Hematopoietic multipotent progenitor cell treated with erythropoietin and hydrocortisone succinate and interleukin-3 and kit ligand, for 4 days (in vitro differentiated cells): ENCODE measurements around the gene ZFAND3.
"Not testable (repeated sequence)": the region's sequence is repeated elsewhere in the genome, so short reads cannot be mapped to it uniquely, and the experiment has no call there.

Experiments used
- DNase-seq: peaks from one replicate; pipeline ENCODE4 v3.0.0-alpha.2; 2015

ZFAND3 gene

DNA sequence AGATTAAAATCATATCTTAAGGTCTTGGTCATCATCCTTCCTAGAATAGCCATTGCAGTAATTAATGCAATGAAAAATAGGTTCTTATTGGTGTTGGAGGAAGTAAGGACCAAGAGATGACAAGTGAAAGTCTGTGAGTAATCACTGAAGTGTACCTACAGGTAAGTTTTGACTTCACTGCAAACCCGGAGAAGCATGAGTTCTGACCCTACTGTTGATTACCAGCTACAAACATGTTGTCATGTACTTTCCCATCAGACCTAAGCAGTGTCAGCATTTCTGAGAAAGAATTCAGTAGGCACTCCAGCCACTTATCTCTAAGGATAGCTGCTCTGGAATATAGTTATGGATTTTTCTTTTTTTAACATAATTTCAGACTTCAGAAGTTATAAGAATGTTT lies 280.9 kb downstream of the ZFAND3 start:
- no peak for DNase-seq

- DNase-seq, result no peak
Measured at GRCh38 chr6:38103921-38104320, 284.4 kb downstream of the ZFAND3 start.

DNA sequence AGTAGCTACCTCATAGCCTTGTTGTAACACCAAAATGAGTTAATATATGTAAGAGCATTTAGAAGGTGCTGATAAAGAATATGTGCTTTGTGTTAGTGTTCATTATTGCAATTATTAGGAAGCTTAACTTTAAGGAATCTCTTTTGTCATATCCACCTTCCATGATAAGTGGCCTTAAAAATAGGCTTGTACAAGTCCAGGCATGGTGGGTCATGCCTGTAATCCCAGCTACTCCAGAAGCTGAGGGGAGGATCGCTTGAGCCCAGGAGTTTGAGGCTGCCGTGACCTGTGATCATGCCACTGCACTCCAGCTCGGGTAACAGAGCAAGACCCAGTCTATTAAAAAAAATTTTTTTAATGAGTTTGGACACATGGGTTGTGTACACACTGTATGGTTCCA lies 285.5 kb downstream of the ZFAND3 start:
- DNase-seq, result no peak

- DNase-seq, result no peak
Measured at GRCh38 chr6:38107073-38107472, 287.5 kb downstream of the ZFAND3 start.

DNA sequence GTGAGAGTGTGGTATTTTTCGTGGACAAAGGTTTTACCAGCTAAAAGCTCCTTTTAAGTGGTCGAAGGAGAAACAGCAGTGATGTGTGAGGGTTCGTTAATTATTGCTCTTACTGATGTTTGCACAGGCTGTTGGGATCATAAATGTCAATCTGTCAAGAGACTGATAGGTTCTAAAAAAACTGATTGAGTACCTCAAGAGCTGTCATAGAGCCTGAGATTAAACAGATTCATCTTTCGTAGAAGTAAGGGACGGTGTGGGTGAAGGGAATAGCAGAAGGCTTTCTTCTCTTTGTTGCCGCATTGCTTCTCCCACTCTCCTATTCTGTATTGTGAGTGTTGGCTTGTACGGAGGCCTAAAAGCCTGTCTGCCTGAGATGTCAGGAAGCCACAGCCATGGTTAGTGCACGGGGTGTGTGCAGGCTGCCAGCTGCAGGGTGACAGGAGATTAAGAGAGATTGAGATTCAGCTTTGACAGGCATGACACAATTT lies 291.0 kb downstream of the ZFAND3 start:
- DNase-seq, result peak; percentile 46

GRCh38 chr6:38112181-38112580 lies 292.7 kb downstream of the ZFAND3 start:
- DNase-seq, result no peak

DNA sequence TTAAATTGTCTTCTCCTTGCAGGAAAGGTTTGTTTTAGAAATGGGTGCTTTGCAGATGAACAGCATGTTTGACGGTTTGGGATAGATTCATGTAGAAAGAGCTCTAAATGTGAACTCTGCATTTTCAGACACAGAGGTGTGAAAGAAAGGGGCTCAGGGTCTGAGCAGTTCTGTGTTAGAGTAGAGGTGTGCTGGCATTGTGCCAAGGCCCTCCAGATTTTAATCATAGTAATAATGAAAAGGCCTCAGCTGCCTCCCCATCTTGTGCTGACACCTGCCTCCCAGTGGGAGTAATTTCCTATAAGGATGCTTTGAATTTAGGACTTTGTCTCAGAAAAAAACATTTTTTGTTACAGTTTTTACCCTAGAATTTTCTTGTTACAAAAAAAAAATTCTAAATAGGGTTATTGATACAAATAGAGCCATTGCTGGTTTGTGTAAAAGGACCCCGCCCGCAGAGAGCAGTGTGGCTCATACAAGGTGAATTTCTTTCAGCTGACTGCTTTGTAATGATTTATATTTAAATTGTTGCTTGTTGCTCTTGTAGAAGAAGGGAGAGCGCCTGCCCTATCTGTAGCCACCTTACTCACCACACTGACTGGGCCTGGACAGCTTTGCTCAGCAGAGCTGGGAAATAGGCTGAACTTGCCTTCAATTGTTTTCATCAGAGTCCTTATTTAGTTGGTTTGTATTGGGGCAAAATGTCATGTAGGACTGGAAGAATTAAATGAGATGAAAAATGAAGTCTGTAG lies 294.5 kb downstream of the ZFAND3 start:
- no peak for DNase-seq

DNA sequence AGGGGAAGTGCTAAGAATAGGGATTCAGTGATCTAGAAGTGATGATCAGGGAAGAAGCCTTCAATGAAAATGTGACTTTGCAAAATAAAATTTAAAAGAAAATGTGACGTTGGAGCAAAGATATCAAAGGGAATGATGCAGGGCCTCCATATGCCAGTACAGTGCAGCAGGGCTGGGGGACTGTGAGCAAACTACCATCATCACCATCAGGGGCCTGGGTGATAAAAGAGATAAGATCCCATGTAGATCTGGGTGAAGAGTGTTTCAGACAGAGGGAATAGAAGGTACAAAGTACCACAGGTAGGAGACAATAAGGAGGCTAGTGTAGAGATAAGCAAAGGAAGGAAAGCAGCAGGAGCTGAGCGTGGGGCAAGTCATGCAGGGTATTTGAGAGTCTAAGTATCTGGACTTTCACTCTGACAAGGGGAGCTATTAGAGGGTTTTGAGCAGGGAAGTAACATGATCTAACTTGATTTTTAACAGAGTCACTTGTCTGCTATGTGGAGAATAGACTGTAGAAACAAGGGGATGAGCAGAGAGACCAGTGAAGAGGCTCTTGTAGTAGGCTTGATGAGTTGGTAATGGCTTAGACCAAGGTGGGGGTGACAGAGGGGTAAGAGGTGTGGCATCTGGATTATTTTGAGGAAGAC lies 295.6 kb downstream of the ZFAND3 start:
- DNase-seq, result no peak

GRCh38 chr6:38115626-38116008 lies 296.1 kb downstream of the ZFAND3 start:
- DNase-seq, result no peak

DNA sequence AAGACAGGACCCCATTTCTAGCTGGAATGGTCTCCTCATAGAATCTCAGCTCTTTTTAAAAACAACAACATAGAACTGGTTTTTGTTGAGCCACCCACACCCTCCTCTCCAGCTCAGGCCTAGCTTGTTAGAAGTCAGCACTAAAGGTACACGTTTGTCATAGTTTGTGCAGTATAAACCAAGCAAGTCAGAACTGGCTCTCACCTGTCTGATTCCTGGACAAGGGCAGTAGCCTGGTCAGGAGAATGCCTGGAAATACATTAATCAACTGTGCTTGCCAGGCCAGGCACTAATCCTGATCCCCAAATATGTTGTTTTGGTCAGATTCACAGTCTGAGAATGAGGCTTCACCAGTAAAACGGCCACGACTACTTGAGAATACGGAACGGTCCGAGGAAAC lies 296.7 kb downstream of the ZFAND3 start:
- no peak for DNase-seq

DNA sequence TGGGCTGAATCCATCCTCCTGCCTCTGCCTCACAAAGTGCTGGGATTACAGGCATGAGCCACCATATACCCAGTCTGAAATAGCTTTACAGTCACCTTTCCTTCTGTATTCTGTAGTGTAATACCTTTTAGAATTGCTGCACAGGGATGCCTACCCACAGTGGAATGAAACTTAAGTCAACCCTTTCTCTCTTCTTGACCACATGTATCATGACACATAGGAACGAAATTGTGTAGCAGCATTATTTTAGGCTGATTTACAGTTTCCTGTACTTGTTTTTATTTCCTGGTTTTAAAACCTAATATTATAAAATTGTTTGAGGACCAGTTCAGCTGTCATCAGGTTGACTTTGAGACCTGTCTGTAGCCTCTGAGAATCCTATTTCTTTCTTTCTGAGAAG lies 297.8 kb downstream of the ZFAND3 start:
- DNase-seq, result no peak

- no peak for DNase-seq
Measured at GRCh38 chr6:38118791-38119365, 299.4 kb downstream of the ZFAND3 start.

DNA sequence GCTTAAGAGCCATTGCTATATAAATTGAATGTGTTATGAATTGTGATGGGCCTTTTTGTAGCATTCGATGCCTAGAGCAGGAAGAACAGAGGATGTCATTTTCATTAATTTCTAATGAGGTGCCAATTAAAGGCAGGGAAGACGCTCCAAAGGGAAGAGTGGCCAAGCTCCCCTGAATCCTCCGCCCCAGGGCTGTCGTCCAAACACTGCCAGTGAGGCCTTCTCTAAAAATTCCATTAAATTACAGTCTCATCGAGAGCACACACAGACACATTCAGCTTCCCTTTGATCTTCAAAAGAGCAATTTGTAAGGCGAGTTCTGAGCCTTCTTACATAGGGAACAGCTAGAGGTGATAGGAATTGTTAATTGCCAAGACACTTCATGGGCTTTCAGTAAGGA lies 300.0 kb downstream of the ZFAND3 start:
- no peak for DNase-seq

GRCh38 chr6:38124224-38124926 lies 304.8 kb downstream of the ZFAND3 start:
- DNase-seq, result not testable (repeated sequence)

DNA sequence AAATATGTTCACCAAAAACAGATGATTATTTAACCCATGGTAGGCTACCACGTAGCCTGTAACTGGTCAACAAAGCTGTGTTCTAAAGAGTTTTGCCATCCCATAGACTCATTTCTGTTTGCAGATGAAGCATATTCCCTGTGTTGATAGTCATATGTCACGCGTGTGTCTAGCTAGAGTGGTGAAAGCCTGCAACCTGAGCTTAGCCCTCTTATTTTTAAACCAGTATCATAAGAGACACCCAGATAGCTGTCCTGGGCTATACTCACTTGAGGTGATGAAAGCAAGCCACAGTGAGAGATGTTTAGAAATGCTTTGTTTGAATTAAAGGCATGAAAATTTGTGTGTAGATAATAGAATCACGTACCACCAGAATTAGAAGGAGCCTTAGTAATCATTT lies 307.8 kb downstream of the ZFAND3 start:
- no peak for DNase-seq

GRCh38 chr6:38131527-38131965 lies 312.0 kb downstream of the ZFAND3 start:
- no peak for DNase-seq

DNA sequence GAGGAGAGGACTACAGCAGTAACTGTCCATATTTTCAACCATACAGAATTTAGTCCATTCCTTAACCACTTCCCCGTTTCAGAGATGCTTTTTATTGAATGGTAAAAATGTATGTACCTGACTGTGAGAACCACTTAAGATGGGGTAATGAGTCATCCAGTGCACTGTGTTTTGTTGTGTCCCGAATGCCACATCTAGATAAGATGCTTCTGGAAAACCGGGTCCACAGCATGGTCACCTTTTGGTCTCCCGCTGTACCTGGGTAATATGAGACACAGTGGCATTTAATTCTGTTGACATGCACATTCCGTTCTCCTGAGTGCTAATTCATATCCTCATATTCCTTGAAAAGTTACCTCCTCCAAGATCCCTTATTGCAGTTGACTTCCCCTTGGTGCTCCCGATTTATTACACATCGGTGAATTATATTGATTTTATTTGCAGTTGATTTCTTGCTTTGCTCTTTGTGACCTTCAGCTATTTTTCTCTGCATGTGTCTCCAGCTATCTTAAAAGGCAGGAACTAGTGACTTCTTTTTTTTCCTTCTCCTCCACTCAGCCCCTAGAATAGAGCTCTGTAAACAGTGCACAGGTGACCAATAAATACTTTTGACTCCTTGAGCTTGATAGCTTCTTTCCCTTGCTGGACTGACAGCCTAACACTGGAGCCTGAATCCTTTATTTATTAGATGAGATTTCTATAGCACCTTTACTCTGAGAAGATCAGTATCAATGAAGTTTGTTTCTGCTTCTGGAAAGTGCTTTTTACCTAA lies 314.6 kb downstream of the ZFAND3 start:
- no peak for DNase-seq

GRCh38 chr6:38134704-38135088 lies 315.2 kb downstream of the ZFAND3 start:
- DNase-seq, result no peak

GRCh38 chr6:38136547-38136946 lies 317.0 kb downstream of the ZFAND3 start:
- DNase-seq, result no peak

GRCh38 chr6:38137608-38138265 lies 318.2 kb downstream of the ZFAND3 start:
- DNase-seq, result no peak

GRCh38 chr6:38138374-38138773 lies 318.8 kb downstream of the ZFAND3 start:
- DNase-seq, result no peak

DNA sequence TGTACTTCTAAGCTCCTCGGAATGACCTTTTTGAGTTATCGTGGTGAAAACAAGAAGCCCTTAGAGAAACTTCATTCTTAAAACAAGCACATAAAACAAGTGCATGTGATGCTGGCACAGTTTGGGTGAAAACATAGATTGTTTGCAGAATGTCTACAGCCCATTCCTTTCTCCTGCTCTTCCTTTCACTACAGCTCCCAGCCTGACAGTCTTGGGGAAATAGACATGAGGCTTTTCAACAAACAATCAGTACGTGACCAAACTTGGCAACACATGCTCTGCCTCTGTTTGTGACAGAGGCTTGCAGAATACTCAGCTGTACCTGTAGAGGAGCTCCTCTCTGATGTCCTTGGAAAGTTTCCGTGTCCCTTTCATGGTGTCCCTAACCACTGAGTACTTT lies 321.6 kb downstream of the ZFAND3 start:
- DNase-seq, result no peak
